Mammary epithelial cell (primary cell): ENCODE measurements around the gene TRABD.

Source experiments
- CTCF ChIP-seq, 2 donors: IDR thresholded peaks in 1 of 2; conservative IDR thresholded peaks in 1 of 2; 2 replicates each; pipeline ENCODE4 v1.5.1; 2011 to 2012; ENCODE audit warnings: inconsistent platforms in 2 of 2, low read length in 2 of 2, mild to moderate bottlenecking in 2 of 2, control low read depth in 1 of 2, low read depth in 1 of 2; ENCODE audit not compliant: insufficient read depth in 1 of 2; ENCODE audit errors: extremely low read depth in 1 of 2
- EZH2 ChIP-seq: IDR thresholded peaks from 2 replicates; pipeline ENCODE4 v1.6.1; 2012; ENCODE audit warnings: low read length, inconsistent platforms, borderline replicate concordance

- TF ChIP-seq CTCF (conservative IDR thresholded peaks at IDR 0.05 in 1 of 2, IDR thresholded peaks at IDR 0.05 in 1 of 2; ENCODE audit: extremely low read depth in 1 of 2, insufficient read depth in 1 of 2, low read depth in 1 of 2, low read length in 2 of 2): no peak
- no peak for TF ChIP-seq EZH2
These were observed 49.1 kb upstream of the TRABD start for GRCh38 chr22:50136581-50137015.
